Tibial nerve (tissue), 4 donors: ENCODE results near the gene TCFL5. TPM values are rescaled to one million over a fixed set of nuclear protein-coding genes. Genes with fewer than 3 reads are reported as not detected.

Experiments
- DNase-seq, 2 donors: peaks; one replicate each; pipeline ENCODE4 v3.0.0-alpha.2; 2019; ENCODE audit warnings: low spot score in 2 of 2
- H3K27ac ChIP-seq, 4 donors: fragments of 200-600 bp; sonication (generic) in 3 of 4; one replicate each; pipeline ENCODE4 v1.5.1; 2017 to 2019; ENCODE audit warnings: mild to moderate bottlenecking in 1 of 4
- H3K27me3 ChIP-seq, 2 donors: fragments of 200-600 bp; sonication (generic) in 1 of 2; one replicate each; pipeline versions ENCODE4 v1.5.1 to v1.6.0; 2017 to 2019
- H3K36me3 ChIP-seq, 3 donors: fragments of 200-600 bp; sonication (generic); one replicate each; pipeline ENCODE4 v1.5.1; 2018 to 2019
- H3K4me1 ChIP-seq, 4 donors: fragments of 200-600 bp; sonication (generic) in 3 of 4; one replicate each; pipeline ENCODE4 v1.5.1; 2017 to 2019
- H3K4me3 ChIP-seq, 4 donors: fragments of 200-600 bp; sonication (generic) in 3 of 4; one replicate each; pipeline ENCODE4 v1.5.1; 2017 to 2019; ENCODE audit warnings: mild to moderate bottlenecking in 1 of 4, moderate library complexity in 1 of 4
- H3K9me3 ChIP-seq, 4 donors: fragments of 200-600 bp; sonication (generic) in 3 of 4; one replicate each; pipeline ENCODE4 v1.5.1; 2017 to 2019
- CTCF ChIP-seq, 5 experiments: fragments of 200-600 bp in 3 of 5; fragments of 450-650 bp in 2 of 5; sonication (generic) in 3 of 5; IDR thresholded peaks; one replicate each; pipeline ENCODE4 v1.5.1; 2016 to 2019; ENCODE audit warnings: antibody characterized with exemption in 5 of 5, mild to moderate bottlenecking in 3 of 5, moderate library complexity in 2 of 5
- EP300 ChIP-seq, 2 donors: sonication (generic); formaldehyde crosslinking; IDR thresholded peaks; one replicate each; pipeline ENCODE4 v1.6.1; 2017; ENCODE audit warnings: antibody characterized with exemption in 2 of 2, mild to moderate bottlenecking in 1 of 2
- POLR2A ChIP-seq, 2 donors: fragments of 450-650 bp; IDR thresholded peaks; one replicate each; pipeline ENCODE4 v1.6.1; 2017; ENCODE audit warnings: antibody characterized with exemption in 2 of 2, mild to moderate bottlenecking in 2 of 2, moderate library complexity in 2 of 2
- WGBS, 2 donors: methylation state at CpG; one replicate each; pipeline ENCODE4 v1.1.5; 2018; 5-methylcytosine and 5-hydroxymethylcytosine counted together
- total RNA-seq, 4 donors: library from RNA; depleted of rRNA; stranded (reverse); fragments of >200 nt; gene quantifications; one replicate each; pipeline ENCODE4 v1.1.0, GENCODE V29; 2016

TCFL5 gene
- total RNA-seq, 4 donors from 2014 or later = 9.8 to 25.1 (median 16.2) TPM

DNA sequence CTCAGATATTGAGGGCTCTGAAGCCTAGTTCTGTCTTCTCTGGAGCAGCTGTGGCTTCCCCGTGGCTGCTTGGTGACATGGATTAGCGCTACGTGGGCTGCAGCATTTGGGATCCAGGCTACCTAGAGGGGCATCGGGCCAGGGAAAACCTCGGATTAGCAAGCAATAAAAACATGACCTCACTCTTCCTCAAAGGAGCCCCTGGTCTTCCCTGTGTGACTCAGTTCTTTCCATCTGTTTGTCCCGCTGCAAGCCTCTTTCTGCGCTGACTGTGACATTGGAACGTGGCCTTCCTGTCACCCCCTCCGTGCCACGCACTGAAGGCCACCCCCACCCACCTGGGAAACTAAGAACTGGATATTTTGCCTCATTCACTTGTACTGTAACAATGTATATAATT is 61.7 kb downstream of the TCFL5 start:
- Histone ChIP-seq H3K4me1 (peaks cover 0 to 32% (median 12%) of the 10 kb centered on the region in 4 donors), H3K27me3 (no peaks in the 10 kb centered on the region), H3K36me3 (peaks cover 0 to 52% (median 19%) of the 10 kb centered on the region in 3 donors), H3K4me3 (no peak overlapping the region), H3K27ac (no peak overlapping the region), H3K9me3 (no peaks in the 10 kb centered on the region)
- 84% methylated on average over 10 of the region's 10 CpGs for WGBS, 2 donors
- DNase-seq = no peak
- TF ChIP-seq POLR2A (IDR thresholded peaks at IDR 0.05) (no peak), EP300 (IDR thresholded peaks at IDR 0.05) (no peak)

DNA sequence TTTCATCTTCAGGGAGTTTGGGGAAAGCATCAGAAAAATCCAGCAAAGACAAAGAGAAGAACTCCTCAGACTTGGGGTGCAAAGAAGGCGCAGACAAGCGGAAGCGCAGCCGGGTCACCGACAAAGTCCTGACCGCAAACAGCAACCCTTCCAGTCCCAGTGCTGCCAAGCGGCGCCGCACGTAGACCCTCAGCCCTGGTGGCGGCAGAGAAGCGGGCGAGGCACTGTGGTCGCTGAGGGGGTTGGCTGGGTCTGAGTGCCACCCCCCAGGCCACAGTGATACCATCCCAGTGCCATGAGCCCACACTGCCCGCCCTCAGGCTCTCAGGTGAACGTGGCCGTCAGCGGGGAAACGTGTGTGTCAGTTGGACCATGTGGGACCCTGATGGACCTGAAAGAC is 62.2 kb downstream of the TCFL5 start:
- Histone ChIP-seq H3K27me3 (no peaks in the 10 kb centered on the region), H3K36me3 (peaks cover 0 to 52% (median 19%) of the 10 kb centered on the region in 3 donors), H3K4me3 (no peak overlapping the region), H3K4me1 (peaks cover 0 to 36% (median 12%) of the 10 kb centered on the region in 4 donors), H3K27ac (no peak overlapping the region), H3K9me3 (no peaks in the 10 kb centered on the region)
- no peak for DNase-seq
- 96 to 97% methylated on average over 17 to 19 of the region's 19 CpGs for WGBS, 2 donors
- TF ChIP-seq POLR2A (IDR thresholded peaks at IDR 0.05) = no peak
- no peak for TF ChIP-seq EP300 (IDR thresholded peaks at IDR 0.05)
- no peak for TF ChIP-seq CTCF (IDR thresholded peaks at IDR 0.05)

GRCh38 chr20:62799036-62799435 is 62.6 kb downstream of the TCFL5 start:
- WGBS, 2 donors = 86 to 87% methylated on average over 6 to 8 of the region's 8 CpGs

DNA sequence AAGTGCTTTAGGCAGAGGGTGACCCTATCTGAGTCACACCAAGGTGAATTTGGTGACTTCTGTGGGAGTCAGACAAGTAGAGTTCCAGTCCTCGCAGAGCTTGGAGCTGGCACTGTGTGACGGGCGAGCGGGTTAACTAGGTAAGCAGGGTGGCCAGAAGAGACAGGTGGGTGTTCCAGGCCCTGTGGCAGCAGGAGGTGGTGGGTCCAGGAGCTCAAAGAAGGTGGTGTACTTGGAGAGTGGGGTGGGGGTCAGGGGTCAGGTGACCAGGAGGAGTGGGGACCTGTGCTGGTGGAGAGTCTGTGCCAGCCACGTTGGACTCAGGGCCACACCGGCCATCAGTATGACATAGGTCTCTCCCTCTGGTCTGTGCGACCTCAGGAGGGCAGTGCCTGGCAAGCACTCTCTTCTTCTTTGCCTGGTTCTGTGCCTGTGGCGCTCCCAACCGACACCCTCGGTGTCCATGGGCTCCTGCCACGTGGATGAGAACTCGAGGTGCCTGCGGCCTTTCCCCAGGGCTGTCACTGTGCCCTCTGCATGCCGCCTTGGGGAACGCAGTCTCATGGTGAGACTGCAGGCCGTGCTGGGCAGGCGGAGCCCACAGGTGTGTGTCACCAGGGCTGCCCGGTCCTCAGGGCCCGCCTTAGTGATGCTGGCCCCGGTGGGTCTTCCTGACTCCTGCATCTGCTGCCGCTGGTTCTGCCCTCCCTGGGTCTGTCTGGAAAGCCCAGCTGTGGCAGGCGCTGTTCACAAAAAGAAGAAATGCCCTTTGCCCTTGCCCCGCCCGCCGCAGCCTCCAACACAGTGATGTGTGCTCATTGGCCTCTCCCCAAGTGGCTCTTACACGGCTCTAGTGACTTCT is 63.7 kb downstream of the TCFL5 start:
- no peaks in the 10 kb centered on the region for H3K27me3 ChIP-seq
- peaks cover 0 to 52% (median 19%) of the 10 kb centered on the region in 3 donors for H3K36me3 ChIP-seq
- DNase-seq = no peak
- peak overlapping the region in 1 of 4 donors; percentile 87 for H3K4me3 ChIP-seq
- H3K9me3 ChIP-seq = no peaks in the 10 kb centered on the region
- peaks cover 3 to 35% (median 12%) of the 10 kb centered on the region in 4 donors for H3K4me1 ChIP-seq
- TF ChIP-seq CTCF (IDR thresholded peaks at IDR 0.05) = no peak
- 79 to 85% methylated on average over 24 to 26 of the region's 26 CpGs for WGBS, 2 donors
- H3K27ac ChIP-seq = peak overlapping the region in 3 of 4 donors; percentile 89 to 98 (median 97)

More at GRCh38 chr20:62799036-62799435, 62.6 kb downstream of the TCFL5 start:
- H3K36me3 ChIP-seq = peaks cover 0 to 52% (median 19%) of the 10 kb centered on the region in 3 donors
- H3K4me3 ChIP-seq = no peak overlapping the region
- TF ChIP-seq POLR2A (IDR thresholded peaks at IDR 0.05) (no peak), EP300 (IDR thresholded peaks at IDR 0.05) (no peak), CTCF (IDR thresholded peaks at IDR 0.05) (no peak)
- no peak for DNase-seq
- peaks cover 0 to 32% (median 11%) of the 10 kb centered on the region in 4 donors for H3K4me1 ChIP-seq
- H3K27ac ChIP-seq = no peak overlapping the region
- H3K9me3 ChIP-seq = no peaks in the 10 kb centered on the region
- H3K27me3 ChIP-seq = no peaks in the 10 kb centered on the region

GRCh38 chr20:62796699-62797491 is 64.7 kb downstream of the TCFL5 start:
- peaks cover 3 to 35% (median 12%) of the 10 kb centered on the region in 4 donors for H3K4me1 ChIP-seq
- WGBS, 2 donors = 37 to 49% methylated on average over 9 to 13 of the region's 53 CpGs
- H3K9me3 ChIP-seq = no peaks in the 10 kb centered on the region
- no peak for DNase-seq
- TF ChIP-seq EP300 (IDR thresholded peaks at IDR 0.05) (no peak), POLR2A (IDR thresholded peaks at IDR 0.05) (no peak), CTCF (IDR thresholded peaks at IDR 0.05) (no peak)
- H3K36me3 ChIP-seq = peaks cover 0 to 47% (median 19%) of the 10 kb centered on the region in 3 donors
- H3K4me3 ChIP-seq = peak overlapping the region; percentile 19 to 87 (median 72)
- H3K27me3 ChIP-seq = no peaks in the 10 kb centered on the region
- peak overlapping the region; percentile 89 to 98 (median 96) for H3K27ac ChIP-seq
